ENCODE measurements around the gene ZNF587.
"Not testable (repeated sequence)": the region's sequence is repeated elsewhere in the genome, so short reads cannot be mapped to it uniquely, and the experiment has no call there.

DNA sequence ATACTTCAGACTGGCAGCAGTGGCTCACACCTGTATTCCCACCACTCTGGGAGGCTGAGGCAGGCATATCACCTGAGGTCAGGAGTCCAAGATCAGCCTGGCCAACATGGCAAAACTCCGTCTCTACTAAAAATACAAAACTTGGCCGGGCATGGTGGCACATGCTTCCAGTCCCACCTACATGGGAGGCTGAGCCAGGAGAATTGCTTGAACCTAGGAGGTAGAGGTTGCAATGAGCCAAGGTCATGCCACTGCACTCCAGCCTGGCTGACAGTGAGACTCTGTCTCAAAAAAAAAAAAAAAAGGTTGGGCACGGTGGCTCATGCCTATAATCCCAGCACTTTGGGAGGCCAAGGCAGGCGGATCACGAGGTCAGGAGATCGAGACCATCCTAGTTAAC, 20.0 kb downstream of the ZNF587 start:
- TF ChIP-seq, protein P1, sequence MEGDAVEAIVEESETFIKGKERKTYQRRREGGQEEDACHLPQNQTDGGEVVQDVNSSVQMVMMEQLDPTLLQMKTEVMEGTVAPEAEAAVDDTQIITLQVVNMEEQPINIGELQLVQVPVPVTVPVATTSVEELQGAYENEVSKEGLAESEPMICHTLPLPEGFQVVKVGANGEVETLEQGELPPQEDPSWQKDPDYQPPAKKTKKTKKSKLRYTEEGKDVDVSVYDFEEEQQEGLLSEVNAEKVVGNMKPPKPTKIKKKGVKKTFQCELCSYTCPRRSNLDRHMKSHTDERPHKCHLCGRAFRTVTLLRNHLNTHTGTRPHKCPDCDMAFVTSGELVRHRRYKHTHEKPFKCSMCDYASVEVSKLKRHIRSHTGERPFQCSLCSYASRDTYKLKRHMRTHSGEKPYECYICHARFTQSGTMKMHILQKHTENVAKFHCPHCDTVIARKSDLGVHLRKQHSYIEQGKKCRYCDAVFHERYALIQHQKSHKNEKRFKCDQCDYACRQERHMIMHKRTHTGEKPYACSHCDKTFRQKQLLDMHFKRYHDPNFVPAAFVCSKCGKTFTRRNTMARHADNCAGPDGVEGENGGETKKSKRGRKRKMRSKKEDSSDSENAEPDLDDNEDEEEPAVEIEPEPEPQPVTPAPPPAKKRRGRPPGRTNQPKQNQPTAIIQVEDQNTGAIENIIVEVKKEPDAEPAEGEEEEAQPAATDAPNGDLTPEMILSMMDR (conservative IDR thresholded peaks at IDR 0.05; ENCODE audit: low read length) = not testable (repeated sequence)
- not testable (repeated sequence) for TF ChIP-seq EZH2phosphoT487 (IDR thresholded peaks at IDR 0.05; ENCODE audit: borderline replicate concordance, low read depth, low read length)
